GM19193 (cell line): ENCODE measurements around the gene RGL3.

Experiments used
- POLR2A ChIP-seq: IDR thresholded peaks from 4 replicates; pipeline ENCODE4 v1.6.1; 2011; ENCODE audit not compliant: insufficient read depth, insufficient read length; ENCODE audit errors: extremely low read depth

The RGL3 gene

DNA sequence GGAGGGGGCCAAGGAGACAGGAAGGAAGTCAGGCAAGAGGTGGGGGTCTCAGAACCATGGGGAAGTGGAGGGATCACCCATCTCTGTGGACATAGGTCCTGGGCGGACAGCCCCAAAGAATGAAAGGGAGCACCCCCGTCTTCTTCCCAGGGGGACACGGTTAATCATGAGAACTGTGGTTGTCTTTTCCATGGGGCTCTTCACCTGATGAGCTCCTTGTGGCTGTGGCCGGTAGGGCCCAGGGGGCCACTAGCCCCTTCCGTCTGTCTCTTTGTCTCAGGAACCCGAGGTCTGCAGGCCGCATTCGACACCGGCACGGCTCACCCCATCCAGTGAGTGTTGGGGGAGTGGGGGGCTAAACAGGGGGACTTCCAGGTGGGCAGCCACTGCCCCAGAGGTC is 55.2 kb downstream of the RGL3 start:
- no peak for TF ChIP-seq POLR2A

DNA sequence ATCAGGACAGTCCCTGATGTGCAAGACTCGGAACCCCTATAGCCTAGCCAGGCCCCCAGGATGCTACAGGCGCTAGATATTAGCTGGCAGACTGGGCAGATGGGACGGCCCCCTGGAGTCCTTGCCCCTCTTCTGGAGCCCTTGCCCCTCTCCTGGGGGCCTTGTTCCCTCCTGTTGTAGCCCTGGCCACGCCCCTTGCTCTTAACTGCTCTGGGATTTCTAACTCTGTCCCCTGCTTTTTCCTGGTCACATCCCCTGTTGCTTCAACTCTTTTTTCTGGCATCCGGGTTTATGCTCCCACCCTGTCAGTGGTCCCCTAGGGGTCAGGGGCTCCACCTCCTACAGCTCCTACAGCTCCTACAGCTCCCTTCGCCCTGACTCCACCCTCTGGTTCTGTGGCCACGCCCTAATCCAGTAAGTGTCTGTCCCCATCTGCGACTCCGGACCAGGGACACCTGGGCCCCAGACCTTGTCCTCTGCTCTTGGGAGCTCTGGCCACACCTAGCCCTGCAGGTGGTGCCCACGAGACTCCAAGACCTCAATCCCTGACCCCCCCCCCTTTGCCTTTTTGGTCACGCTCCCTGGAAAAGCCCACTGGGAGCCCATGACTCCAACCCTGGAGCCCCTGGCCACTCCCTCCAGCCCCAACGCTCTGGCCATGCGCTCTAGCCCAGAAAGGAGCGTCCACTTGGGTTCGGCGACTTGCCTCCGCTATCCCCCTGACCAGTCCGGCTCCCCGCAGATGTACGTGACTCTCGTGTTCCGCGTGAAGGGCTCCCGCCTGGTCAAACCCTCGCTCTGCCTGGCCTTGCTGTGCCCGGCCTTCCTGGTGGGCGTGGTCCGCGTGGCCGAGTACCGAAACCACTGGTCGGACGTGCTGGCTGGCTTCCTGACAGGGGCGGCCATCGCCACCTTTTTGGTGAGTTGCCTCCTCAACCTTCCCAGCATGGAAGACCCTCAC is 57.1 kb downstream of the RGL3 start:
- no peak for TF ChIP-seq POLR2A

DNA sequence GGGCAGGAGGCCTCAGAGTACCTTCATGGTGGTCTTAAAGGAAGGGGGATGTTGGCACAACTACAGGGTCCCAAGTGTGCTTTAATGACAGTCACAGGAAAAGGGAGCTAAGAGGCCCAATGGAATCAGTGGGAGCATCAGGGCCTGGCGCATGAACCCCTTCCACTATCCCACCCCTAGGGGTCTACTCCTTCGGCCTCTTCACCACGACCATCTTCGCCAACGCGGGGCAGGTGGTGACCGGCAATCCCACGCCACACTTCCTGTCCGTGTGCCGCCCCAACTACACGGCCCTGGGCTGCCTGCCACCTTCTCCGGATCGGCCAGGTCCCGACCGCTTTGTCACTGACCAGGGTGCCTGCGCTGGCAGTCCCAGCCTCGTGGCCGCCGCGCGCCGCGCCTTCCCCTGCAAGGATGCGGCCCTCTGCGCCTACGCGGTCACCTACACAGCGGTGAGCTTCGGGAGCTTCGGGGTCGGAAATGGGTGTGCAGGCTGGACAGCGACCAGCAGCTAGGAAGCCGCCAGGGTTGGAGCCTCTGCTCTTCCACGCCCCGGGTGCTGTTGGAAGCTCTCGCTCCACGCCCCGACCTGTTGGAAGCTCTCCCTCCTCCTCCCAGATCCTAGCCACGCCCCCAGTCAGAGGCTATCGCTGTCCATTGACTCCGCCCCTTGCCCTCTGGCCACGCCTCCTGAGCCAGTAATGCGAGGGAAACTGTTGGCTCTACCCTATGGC is 57.9 kb downstream of the RGL3 start:
- no peak for TF ChIP-seq POLR2A

DNA sequence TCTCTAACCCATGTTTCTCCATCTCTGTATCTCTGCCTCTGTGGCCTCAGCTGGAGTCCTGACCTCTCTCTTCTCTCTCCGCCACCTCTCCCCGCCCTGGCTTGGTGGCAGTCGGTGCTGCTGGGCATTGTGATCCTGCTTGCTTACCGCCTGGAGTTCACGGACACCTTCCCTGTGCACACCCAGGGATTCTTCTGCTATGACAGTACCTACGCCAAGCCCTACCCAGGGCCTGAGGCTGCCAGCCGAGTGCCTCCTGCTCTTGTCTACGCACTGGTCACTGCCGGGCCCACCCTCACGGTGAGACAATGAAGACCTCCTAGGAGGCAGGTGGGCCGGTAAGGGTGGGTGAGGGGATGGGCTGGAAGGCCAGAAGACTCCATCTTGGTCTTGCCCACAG is 59.7 kb downstream of the RGL3 start:
- TF ChIP-seq POLR2A: no peak

DNA sequence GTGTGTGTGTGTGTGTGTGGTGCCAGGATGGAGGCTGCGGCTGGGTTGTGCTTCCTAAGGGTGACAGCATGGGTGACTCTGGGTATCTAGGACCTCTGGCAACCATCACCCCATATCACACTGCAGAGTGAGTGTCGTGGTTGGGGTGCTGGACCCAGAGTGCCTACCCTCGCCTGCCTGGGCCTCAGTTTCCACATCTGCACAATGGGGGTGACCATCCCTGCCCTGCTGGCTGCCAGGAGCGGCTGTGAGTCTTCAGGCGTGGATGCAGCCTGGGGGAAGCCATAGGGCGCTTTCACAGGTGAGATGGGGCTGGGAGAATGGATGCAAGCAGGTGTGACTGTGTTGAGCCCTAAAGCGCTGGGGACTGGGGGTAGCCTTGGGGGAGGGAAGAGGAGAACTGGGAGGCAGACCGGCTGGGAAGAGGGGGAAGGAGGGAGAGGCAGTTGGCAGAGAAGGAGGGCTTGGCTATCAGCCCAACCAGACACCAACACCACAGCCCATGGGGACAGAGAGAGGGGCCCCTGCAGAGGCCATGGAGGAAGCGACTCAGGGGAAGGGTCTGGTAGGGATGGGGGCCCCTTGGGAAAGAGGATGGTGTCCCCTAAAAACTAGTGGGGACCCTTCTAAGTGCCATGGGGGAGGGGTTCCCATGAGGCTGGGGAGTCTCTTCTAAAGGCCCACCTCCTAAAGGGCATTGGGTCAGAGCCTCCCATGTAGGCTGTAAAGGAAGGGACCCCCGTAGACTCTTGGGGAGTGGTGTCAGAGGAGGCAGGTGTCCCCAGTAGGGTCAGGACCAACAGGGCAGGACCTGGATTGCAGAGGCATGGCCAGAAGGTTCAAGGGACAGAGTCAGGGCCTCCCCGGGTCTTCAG is 62.2 kb downstream of the RGL3 start:
- TF ChIP-seq POLR2A: no peak

DNA sequence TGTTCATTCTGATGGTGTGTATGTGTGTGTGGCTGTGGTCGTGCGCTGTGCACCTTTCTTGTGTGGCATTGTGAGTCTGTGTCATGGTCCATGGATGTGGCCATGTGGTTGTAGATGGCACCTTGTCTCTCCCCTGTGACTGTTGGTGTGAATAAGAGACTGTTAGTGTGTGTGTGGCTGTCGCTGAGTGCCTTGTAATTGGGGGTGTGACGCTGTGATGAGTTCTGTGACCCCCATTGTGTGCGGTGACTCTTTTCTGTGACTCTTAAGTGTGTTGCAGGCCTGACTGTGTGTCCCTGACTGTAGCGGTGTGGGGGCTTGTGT is 63.1 kb downstream of the RGL3 start:
- TF ChIP-seq POLR2A: no peak

DNA sequence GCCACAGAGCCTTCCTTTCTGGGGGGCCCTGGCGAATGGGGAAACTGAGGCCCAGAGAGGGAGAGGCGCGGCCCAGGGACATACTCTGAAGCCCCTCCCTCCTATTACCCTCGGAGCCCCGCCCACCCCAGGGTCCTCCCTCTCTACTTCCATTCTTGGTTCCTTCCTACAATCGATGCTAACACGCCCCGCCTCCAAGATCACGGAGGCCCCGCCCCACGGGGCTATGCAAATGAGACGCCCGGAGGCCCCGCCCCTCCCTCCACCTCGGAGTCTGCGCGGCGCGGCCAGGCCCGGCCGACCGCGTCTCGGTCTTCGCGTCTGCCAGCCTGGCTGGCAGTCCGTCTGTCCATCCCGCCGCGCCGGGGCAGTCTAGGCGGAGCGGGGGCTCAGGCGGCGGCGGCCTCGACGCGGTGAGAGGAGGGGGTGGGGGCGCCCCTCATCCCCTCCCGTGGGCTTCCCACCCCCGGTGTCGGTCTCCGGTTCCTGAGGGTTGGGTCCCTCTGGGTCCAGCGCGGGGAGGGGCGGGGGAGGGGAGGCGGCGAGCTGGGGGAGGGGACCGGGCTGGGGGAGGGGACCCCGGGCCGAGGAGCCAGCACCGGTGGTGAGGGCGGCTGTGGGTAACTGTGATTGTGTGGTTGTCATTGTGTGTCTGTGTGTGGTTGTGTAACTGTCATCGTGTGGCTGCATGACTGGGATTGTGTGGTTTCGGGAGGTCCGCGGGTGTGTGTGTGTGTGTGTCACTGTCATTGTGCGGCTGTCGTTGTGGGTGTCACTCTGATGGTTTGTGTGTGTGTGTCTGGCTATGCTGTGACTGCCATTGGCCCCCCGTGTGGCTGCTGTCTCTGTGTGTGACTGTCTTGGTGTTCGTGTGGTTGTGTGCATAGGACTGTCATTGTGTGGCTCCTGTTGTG is 63.7 kb downstream of the RGL3 start, which contains the start of gene PLPPR2:
PLPPR2 (plus strand) TSS at position 273 of the 914 bp plus-strand sequence. CDS start 2,242 bp downstream, outside the sequence.
- TF ChIP-seq POLR2A: no peak

DNA sequence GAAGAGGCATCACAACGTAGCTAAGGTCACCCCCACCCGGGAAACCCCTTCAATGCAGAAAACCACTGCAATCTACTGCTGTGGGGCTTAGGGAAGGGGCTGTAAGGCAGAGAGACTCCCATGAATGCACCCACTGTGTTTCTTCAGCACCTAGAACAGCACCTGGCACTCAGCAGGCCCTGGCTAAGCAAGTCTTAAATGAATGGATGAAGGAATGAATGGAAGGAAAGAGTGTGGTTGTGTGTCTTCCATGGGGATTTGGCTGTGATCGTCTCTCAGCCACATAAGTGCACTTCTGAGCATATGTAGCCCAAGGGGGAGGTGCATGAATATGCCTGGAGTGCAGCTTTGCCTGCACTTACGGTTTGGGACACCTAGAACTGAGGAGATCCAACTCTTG is 69.9 kb downstream of the RGL3 start:
- TF ChIP-seq POLR2A: no peak

DNA sequence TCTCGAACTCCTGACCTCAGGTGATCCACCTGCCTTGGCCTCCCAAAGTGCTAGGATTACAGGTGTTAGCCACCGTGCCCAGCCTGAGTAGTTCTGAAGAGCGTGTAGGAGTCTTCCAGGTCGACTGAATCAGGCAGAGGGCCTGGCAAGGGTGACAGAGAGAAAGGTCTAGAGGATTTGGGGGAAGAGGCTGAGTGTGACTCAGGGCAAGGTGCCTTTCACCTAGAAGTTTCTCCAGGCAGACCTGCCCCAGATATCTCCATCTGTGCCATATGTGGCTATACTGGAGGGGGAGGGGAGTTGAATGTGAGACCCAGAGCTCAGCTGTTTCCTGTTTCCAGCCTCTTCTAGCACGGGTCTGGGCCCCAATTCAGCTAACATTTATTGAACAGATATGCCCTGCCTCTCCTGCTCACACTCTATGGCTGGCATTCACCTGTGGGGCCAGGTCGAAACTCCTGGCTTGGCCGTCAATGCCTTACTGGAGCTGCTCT is 71.5 kb downstream of the RGL3 start:
- no peak for TF ChIP-seq POLR2A

DNA sequence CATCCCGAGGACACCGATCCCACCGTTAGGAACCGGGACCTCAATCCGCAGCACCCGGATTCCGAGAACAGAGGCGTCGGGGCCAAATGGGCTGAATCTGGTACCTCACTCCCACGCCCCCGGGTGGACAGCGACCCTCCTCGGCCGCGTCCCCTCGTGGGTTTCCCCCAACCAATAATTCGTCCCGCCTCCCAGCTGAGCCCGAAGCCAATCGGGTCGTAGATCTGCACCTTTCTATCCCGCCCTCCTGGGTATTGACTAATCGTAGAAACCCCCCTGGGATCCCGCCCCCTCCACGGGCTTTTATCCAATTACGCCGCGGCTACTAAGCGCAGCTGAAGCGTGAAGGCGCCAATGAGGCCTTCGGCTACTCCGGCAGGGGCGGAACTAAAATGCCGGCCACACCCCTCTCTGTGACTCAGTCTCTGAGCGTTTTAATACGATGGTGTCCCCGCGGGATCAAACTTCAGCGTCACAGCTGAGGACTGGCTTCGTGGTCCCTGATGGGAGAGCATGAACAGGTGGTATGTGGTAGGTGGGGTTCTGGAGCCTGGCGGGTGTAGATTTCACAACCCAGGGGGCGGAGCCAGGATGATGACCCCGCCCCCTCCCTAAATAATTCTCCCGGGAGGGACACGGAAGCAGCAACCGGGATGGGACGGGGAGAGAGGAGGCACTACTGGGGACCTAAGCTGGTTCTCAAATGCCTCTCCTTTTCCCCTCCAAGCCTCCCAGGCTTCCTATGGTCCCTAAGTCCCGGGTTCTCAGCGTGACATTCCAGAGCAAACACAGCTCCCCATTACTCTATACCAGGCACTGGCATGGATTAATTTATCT is 72.8 kb downstream of the RGL3 start, which contains the start of the genes CCDC159 and TMEM205:
CCDC159 (plus strand) TSS at position 416 of the 837 bp plus-strand sequence; CDS start at position 504, 88 bp downstream.
TMEM205 (minus strand) TSS at position 165 of the 837 bp plus-strand sequence. CDS start 649 bp downstream, outside the sequence.
- peak; percentile 58 for TF ChIP-seq POLR2A

DNA sequence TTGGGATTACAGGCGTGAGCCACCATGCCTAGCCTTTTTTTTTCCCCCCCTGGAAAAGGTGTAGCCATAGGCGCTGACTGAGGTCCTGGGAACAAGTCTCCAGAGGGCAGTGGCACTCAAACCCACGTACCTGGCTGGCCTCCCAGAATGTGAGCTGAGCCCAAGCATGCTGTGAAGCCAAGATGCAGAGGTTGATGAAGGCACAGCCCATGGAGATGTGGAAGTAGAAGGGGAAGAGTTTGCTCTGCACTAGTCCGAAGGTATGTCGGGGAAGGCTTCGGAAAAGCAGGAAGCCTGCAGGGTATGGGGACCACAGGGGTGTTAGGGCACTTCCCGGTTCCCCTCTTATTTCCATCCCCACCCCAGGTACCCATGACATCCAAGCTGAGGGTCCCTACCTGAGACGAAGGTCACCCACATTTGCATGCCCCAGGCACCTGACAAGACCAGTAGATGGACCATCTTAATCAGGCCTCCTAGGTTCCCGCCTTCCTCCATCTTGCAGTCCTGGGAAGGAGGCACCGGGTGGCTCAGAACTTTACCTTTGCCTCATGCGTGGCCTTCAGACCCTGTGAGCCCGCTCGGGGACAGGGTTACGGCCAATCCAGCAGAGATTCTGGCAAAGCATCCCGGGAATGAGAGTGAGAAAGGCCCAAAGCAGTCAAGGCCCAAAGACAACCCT is 73.9 kb downstream of the RGL3 start:
- TF ChIP-seq POLR2A: no peak
